Hematopoietic multipotent progenitor cell treated with erythropoietin and hydrocortisone succinate and interleukin-3 and kit ligand, for 4 days (in vitro differentiated cells): ENCODE data around the gene PRSS56.

Experiments
- DNase-seq: peaks from one replicate; pipeline ENCODE4 v3.0.0-alpha.2; 2015

Gene PRSS56

DNA sequence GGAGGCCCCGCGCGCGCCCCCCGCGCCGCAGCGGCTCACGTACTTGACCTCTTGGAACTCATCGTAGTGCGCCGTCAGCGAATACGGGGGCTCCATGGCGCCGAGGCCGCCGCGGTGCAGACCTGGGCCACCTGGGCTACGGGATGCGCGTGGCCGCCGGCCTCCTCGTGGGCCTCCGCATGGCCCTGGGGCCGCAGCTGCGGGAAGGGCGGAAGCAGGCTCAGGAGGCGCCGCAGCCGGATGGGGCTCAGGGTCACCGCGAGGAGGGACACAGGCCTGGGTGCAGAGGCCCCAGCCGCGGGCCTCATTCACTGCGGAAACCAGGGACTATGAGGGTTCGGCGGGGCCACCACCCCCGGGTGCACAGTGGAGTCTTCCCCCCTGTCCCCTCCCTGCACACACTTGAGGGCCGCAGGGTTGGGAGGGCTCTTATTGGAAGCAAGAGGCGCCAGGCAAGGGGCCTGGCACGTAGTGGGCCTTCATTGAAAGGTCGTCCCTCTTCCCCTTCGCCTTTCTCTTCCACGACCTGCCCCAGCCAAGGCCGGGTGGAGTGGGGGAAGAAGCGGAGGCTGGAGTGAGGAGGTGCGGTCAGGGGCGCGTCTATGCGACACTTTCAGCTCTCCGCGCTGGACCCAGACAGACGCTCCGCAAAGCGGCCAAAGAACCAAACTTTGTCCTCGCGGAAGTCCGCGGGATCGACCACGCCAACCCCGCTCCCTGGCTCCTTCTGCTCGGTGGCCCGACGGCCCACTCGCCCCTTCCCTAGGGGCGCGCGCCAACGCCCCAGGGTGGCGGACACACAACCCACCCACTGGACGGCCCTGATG, 33.4 kb upstream of the PRSS56 start:
- DNase-seq: no peak

DNA sequence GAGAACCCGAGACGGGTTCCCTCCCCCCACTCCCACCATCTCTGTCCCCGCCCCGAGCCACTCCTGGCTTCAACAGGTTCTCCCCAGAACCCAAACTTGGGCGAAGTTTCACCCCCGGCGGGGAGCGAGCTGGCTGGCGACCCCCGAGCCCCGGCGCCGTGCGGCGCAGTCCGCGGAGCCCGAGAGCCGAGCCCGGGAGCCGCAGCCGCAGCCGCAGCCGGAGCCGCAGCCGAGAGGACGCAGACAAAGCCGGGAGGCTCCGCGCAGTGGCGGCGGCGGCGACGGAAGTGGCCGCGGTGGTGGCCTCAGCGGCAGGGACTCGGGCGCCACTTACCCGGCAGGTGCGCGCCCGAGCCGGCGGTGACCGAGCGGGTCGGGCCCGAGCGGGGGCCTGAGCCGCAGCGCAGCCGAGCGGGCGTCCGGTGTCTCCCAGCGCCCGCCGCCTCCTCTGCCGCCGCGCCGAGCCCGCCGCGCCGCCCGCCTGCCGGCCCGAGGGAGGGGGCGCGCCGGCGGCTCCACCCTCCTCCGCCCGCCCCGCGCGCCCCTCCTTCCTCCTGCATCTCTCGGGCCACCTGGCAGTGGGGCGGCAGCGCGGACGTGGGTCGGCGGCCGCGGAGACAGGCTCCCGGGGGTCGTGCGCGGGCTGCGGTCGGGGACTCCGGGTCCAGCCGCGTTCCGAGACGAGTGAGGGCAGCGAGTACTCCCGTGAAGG, 32.6 kb upstream of the PRSS56 start, which contains the start of gene ECEL1:
ECEL1 (minus strand) TSS at position 450 of the 712 bp plus-strand sequence. CDS start 1,181 bp downstream, outside the sequence.
- no peak for DNase-seq

DNA sequence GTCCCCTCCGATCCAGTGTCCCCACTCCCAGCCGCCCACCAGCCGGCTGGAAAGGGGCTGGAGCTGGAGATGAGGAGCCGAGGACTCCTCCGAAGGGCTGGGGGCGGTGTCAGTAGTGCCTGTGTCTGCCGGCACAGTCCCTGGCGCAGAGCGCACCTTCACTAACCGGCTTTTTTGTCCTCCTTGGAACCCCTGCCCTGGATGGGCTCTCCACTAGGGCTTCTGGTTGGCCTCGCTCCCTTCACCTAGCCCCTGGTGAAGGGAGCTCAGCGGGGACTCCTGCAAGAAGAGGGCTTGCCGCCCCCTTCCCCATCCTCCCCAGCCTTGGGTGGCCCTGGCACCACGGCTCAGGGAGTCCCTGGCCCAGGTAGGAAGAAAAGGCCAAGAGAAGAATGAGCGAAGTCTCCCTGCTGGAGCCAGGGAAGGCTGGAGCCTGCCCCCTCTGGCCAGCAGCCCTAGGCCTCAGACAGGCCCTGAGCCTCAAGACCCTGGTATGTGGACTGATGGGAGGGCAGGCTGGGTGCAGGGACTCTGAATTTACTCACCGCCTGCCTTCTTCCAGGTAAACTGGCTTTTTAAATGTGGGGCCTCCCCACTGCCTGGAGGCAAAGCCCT, 32.0 kb upstream of the PRSS56 start:
- no peak for DNase-seq

- no peak for DNase-seq
Measured at GRCh38 chr2:232488721-232489300, 31.4 kb upstream of the PRSS56 start.

DNA sequence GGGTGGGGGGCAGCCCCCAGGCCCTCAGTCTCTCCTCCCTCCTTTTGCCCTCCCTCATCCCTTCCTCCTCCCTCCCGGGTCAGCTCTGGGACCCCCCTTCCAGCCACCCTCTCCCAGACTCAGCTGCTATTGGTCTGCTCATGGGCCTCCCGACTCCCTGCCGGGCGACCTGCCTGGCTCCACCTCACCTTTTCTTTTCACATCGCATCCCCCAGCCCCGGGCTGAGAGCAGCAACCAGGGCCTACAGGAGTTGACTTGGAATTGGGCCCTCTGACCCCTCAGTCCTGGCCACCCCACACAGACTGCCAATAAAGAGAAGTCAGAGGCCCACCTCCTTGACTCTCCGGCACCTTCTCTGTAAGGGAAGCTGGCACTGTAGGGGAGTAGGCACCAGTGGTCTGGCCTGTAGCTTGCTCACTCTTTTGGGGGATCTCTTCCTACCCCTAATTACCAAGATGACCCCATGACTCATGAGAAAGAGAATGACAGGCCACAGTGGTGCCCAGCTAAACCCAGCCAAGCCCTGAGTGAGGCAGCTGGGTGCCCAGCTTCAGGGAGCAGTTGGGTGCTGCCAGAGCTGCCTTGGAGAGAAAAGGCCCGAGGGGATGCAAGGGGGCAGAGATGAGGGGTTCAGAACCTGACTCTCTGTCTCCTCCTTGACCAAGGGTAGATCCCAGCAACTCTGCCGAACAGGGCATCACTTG, 30.5 kb upstream of the PRSS56 start:
- no peak for DNase-seq

DNA sequence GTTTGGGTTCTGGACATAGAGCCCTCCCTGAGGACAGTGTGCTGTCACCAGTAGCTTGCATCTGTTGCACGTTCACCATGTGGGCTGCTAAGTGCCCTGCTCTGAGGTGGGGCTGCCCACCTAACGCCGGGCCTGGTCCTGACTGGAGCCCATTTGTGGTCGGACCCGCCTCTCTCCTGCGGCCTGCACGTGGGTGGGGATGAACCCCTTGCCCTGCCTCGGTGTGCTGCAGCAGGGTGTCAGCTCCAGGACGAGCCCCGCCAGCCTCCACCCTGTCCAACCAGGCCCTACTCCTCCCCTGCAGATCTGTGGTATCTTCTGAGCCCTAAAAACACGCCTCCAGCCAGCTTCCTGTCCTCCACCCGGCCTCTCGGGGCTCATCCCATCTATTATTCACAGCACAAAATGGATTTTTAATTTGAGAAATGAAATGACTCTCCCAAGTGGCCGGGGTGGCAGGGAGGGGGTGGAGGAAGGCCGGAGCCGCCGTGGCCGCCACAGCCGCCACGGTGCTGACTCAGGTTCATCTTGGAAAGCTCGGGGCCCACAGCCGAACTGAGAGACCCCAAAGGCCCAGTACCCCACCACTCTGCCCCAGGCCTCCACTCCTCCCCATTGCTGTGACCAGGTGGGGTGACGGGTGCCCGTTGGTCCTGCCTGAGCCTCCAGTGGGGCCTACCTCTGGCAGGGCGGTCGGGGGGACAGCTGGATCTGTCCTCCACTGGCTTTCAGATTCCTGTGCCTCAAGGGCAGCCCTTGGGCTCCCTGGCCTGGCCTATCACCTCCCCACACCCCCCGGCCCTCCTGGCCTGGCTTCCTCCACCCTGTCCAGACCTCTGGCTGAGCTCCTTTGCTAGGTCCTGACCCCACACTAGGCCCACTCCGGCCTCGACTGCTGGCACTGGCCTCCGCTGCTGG, 29.7 kb upstream of the PRSS56 start:
- no peak for DNase-seq

- DNase-seq: no peak
Measured at GRCh38 chr2:232491139-232491780, 28.9 kb upstream of the PRSS56 start.

GRCh38 chr2:232492236-232492848, 27.8 kb upstream of the PRSS56 start:
- no peak for DNase-seq

GRCh38 chr2:232492963-232493700, 27.1 kb upstream of the PRSS56 start:
- no peak for DNase-seq

GRCh38 chr2:232493701-232494474, 26.3 kb upstream of the PRSS56 start:
- DNase-seq: no peak

DNA sequence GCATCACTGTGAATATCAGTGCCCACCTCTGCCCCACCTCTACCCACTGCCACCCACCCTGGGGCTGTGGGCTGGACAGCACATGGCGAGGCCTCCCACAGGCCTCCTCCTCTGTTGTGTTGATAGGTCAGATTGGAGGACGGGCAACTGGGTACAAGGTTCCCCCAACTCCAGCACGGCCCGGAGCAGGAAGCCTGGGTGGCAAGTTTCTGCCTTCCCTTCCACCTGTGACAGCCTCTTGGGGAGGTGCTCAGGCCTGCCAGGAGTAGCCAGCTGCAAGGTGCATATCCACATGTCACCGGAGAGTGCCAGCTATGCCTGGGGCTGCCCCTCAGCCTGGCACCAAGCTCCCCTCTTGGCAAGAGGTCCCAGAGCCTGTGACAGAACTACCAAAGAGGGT, 25.6 kb upstream of the PRSS56 start:
- no peak for DNase-seq

DNA sequence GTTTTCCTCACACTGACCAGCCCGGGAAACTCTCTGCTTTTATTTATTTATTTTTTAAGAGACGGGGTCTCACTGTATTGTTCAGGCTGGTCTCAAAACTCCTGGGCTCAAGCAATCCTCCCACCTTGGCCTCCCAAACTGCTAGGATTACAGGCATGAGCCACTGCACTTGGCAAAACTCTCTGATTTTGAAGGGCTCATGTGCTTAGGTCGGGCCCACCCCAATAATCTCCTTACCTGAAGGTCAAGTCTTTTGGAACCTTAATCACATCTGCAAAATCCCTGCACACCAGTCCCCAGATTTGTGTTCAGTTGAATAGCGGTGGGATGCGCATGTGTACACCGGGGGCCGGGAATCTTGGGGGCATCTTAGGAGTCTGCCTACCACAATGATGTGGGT, 24.9 kb upstream of the PRSS56 start:
- no peak for DNase-seq

GRCh38 chr2:232496501-232497270, 23.5 kb upstream of the PRSS56 start:
- no peak for DNase-seq

DNA sequence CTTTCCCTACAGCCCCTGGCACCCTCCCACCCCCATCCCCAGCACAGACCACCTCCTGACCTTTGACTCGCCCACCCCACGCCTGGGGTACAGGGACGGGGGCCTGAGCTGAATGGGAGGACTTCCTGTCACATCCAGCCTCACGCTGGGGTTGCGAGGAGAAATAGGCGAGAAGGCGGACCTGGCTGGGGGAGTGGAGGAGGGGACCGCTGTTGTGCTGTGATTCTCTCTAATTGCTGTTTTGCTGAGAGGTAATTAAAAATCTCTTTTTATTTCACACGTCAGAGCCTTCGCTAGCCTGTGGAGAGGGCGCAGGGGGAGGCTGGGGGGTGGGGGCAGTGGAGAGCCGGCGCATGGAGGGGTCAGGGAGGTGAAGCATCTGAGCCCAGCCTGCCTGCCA, 22.8 kb upstream of the PRSS56 start:
- no peak for DNase-seq

DNA sequence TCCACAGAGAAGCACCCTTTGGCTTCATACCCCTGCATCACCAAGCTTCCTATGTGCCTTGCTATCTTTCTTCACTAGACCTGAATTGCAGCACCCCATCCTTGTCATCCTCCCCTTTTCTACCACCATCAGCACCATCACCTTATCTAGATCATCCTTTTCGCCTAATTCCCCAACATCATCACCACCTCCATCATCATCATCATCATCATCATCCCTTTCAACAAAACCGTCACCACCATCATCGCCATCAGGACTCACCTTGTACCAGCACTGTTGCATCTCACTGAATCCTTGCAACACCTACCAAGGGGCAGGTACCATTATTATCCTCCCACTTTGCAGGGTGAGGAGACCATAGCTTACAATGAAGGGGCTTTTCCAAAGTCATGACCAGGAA, 21.7 kb upstream of the PRSS56 start:
- DNase-seq: no peak

GRCh38 chr2:232501331-232501771, 18.8 kb upstream of the PRSS56 start:
- DNase-seq: no peak

DNA sequence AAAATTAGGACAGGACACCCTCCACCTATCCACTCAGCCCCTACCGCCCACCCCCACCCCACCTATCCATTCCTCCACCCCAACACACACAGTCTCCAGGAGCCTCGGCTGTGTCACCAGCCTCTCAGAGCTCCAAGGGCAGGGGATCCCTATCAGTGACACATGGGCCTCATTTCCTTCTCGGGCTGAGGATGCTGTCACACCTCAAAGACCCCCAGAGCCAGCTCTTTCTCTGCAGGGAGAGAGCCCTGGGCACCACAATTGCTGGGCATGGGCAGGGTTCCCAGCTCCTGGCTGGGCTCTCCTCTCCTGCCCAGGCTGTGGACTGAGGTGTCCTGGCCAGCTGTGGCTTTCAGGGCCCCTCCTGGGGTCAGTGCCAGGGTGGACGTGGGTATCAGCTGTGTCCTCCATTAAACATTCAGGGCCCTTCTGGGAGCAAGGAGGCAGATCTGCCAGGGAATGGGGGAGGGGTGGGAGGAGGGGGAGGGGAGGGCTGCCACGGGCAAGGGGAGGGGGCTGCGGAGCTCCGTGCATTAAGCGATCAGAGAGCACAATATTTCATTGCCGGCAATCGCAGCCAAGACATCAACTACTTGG, 18.3 kb upstream of the PRSS56 start:
- DNase-seq: no peak

- no peak for DNase-seq
Measured at GRCh38 chr2:232502511-232502910, 17.7 kb upstream of the PRSS56 start.
